Measurements from ENCODE around the gene TNK1.

The TNK1 gene

GRCh38 chr17:7389924-7390910 lies 9.3 kb downstream of the TNK1 start:
- TF ChIP-seq POLR2AphosphoS5 (IDR thresholded peaks at IDR 0.05; ENCODE audit: low read depth, low read length) (no peak), TAF1 (IDR thresholded peaks at IDR 0.05; ENCODE audit: borderline replicate concordance, insufficient read depth, low read length) (no peak), FOXP2 (optimal IDR thresholded peaks at IDR 0.05; ENCODE audit: borderline replicate concordance, extremely low read depth, extremely low read length, insufficient read depth) (no peak), REST (IDR thresholded peaks at IDR 0.05; ENCODE audit: insufficient read depth in 1 of 2, low read depth in 2 of 2, low read length in 2 of 2) (no peak), SIN3A (IDR thresholded peaks at IDR 0.05; ENCODE audit: borderline replicate concordance, insufficient read depth, low read length) (no peak)

- no peak for TF ChIP-seq TAF1 (IDR thresholded peaks at IDR 0.05; ENCODE audit: borderline replicate concordance, insufficient read depth, low read length)
- TF ChIP-seq REST (IDR thresholded peaks at IDR 0.05; ENCODE audit: insufficient read depth in 1 of 2, low read depth in 2 of 2, low read length in 2 of 2) = no peak
- TF ChIP-seq SIN3A (IDR thresholded peaks at IDR 0.05; ENCODE audit: borderline replicate concordance, insufficient read depth, low read length) = no peak
- TF ChIP-seq FOXP2 (optimal IDR thresholded peaks at IDR 0.05; ENCODE audit: borderline replicate concordance, extremely low read depth, extremely low read length, insufficient read depth) = no peak
- TF ChIP-seq POLR2AphosphoS5 (IDR thresholded peaks at IDR 0.05; ENCODE audit: low read depth, low read length) = no peak
Observed at GRCh38 chr17:7391307-7391706, 10.4 kb downstream of the TNK1 start.

GRCh38 chr17:7392696-7393612 lies 12.1 kb downstream of the TNK1 start:
- no peak for TF ChIP-seq SIN3A (IDR thresholded peaks at IDR 0.05; ENCODE audit: borderline replicate concordance, insufficient read depth, low read length)
- TF ChIP-seq REST (IDR thresholded peaks at IDR 0.05; ENCODE audit: insufficient read depth in 1 of 2, low read depth in 2 of 2, low read length in 2 of 2) = no peak
- no peak for TF ChIP-seq FOXP2 (optimal IDR thresholded peaks at IDR 0.05; ENCODE audit: borderline replicate concordance, extremely low read depth, extremely low read length, insufficient read depth)
- TF ChIP-seq POLR2AphosphoS5 (IDR thresholded peaks at IDR 0.05; ENCODE audit: low read depth, low read length) = no peak
- no peak for TF ChIP-seq TAF1 (IDR thresholded peaks at IDR 0.05; ENCODE audit: borderline replicate concordance, insufficient read depth, low read length)

GRCh38 chr17:7393613-7394451 lies 12.9 kb downstream of the TNK1 start:
- no peak for TF ChIP-seq TAF1 (IDR thresholded peaks at IDR 0.05; ENCODE audit: borderline replicate concordance, insufficient read depth, low read length)
- no peak for TF ChIP-seq SIN3A (IDR thresholded peaks at IDR 0.05; ENCODE audit: borderline replicate concordance, insufficient read depth, low read length)
- TF ChIP-seq POLR2AphosphoS5 (IDR thresholded peaks at IDR 0.05; ENCODE audit: low read depth, low read length) = no peak
- no peak for TF ChIP-seq REST (IDR thresholded peaks at IDR 0.05; ENCODE audit: insufficient read depth in 1 of 2, low read depth in 2 of 2, low read length in 2 of 2)
- no peak for TF ChIP-seq FOXP2 (optimal IDR thresholded peaks at IDR 0.05; ENCODE audit: borderline replicate concordance, extremely low read depth, extremely low read length, insufficient read depth)

Measured in PFSK-1 (cell line).